Medulla oblongata (tissue), 1 donor: ENCODE data around the gene ING1.
"Not testable (repeated sequence)": the region's sequence is repeated elsewhere in the genome, so short reads cannot be mapped to it uniquely, and the experiment has no call there.

Experiments used
- DNase-seq: peaks from one replicate; pipeline ENCODE4 v3.0.0-alpha.2; 2015; ENCODE audit errors: extremely low spot score

ING1 gene

GRCh38 chr13:110713642-110713952, at the start of gene ING1:
ING1 (plus strand) TSS chr13:110713700; CDS start chr13:110714150, 450 bp downstream.
- DNase-seq, result no peak

- DNase-seq, result no peak
Measured at GRCh38 chr13:110664041-110664440, 49.5 kb upstream of the ING1 start.

- no peak for DNase-seq
Measured at GRCh38 chr13:110664673-110665072, 48.8 kb upstream of the ING1 start.

- no peak for DNase-seq
Measured at GRCh38 chr13:110665491-110666254, 47.8 kb upstream of the ING1 start.

GRCh38 chr13:110666255-110666533, 47.3 kb upstream of the ING1 start:
- no peak for DNase-seq

GRCh38 chr13:110669036-110669435, 44.5 kb upstream of the ING1 start:
- DNase-seq, result no peak

GRCh38 chr13:110669814-110670213, 43.7 kb upstream of the ING1 start:
- DNase-seq, result not testable (repeated sequence)

- DNase-seq, result peak; percentile 42
Measured at GRCh38 chr13:110676595-110677587, 36.6 kb upstream of the ING1 start.

- no peak for DNase-seq
Measured at GRCh38 chr13:110677731-110678545, 35.6 kb upstream of the ING1 start.

- no peak for DNase-seq
Measured at GRCh38 chr13:110680852-110681251, 32.6 kb upstream of the ING1 start.

- no peak for DNase-seq
Measured at GRCh38 chr13:110681868-110682550, 31.5 kb upstream of the ING1 start.

- no peak for DNase-seq
Measured at GRCh38 chr13:110682746-110683145, 30.8 kb upstream of the ING1 start.

GRCh38 chr13:110683203-110683883, 30.2 kb upstream of the ING1 start:
- no peak for DNase-seq

GRCh38 chr13:110683921-110684320, 29.6 kb upstream of the ING1 start:
- no peak for DNase-seq

- no peak for DNase-seq
Measured at GRCh38 chr13:110684388-110685056, 29.0 kb upstream of the ING1 start.

GRCh38 chr13:110685305-110686020, 28.0 kb upstream of the ING1 start:
- no peak for DNase-seq

GRCh38 chr13:110687736-110688135, 25.8 kb upstream of the ING1 start:
- DNase-seq, result no peak

GRCh38 chr13:110689041-110689440, 24.5 kb upstream of the ING1 start:
- no peak for DNase-seq

GRCh38 chr13:110689711-110690110, 23.8 kb upstream of the ING1 start:
- DNase-seq, result no peak

- no peak for DNase-seq
Measured at GRCh38 chr13:110690516-110690915, 23.0 kb upstream of the ING1 start.
